Measurements from ENCODE around the gene LHPP.

Gene LHPP

GRCh38 chr10:124590216-124591122, 128.8 kb downstream of the LHPP start:
- H3K36me3 Mint-ChIP-seq (ENCODE audit: low read depth): no peaks in the 10 kb centered on the region
- no peaks in the 10 kb centered on the region for H3K27me3 Mint-ChIP-seq
- no peak overlapping the region for H3K4me3 Mint-ChIP-seq
- no peaks in the 10 kb centered on the region for H3K9me3 Mint-ChIP-seq
- H3K27ac Mint-ChIP-seq: no peak overlapping the region
- H3K4me1 Mint-ChIP-seq (ENCODE audit: low read depth): no peaks in the 10 kb centered on the region

- Mint-ChIP-seq H3K4me1 (ENCODE audit: low read depth) (no peaks in the 10 kb centered on the region), H3K27ac (no peak overlapping the region), H3K27me3 (no peaks in the 10 kb centered on the region), H3K36me3 (ENCODE audit: low read depth) (no peaks in the 10 kb centered on the region), H3K4me3 (no peak overlapping the region), H3K9me3 (no peaks in the 10 kb centered on the region)
These were observed 129.5 kb downstream of the LHPP start for GRCh38 chr10:124591123-124591495.

- Mint-ChIP-seq H3K27me3 (no peaks in the 10 kb centered on the region), H3K9me3 (no peaks in the 10 kb centered on the region), H3K36me3 (ENCODE audit: low read depth) (no peaks in the 10 kb centered on the region), H3K4me3 (no peak overlapping the region), H3K27ac (no peak overlapping the region), H3K4me1 (ENCODE audit: low read depth) (no peaks in the 10 kb centered on the region)
These were observed 130.5 kb downstream of the LHPP start for GRCh38 chr10:124592101-124592500.

GRCh38 chr10:124592736-124593430, 131.3 kb downstream of the LHPP start:
- no peaks in the 10 kb centered on the region for H3K9me3 Mint-ChIP-seq
- no peak overlapping the region for H3K27ac Mint-ChIP-seq
- H3K36me3 Mint-ChIP-seq (ENCODE audit: low read depth): no peaks in the 10 kb centered on the region
- no peaks in the 10 kb centered on the region for H3K27me3 Mint-ChIP-seq
- H3K4me3 Mint-ChIP-seq: no peak overlapping the region
- H3K4me1 Mint-ChIP-seq (ENCODE audit: low read depth): no peaks in the 10 kb centered on the region

GRCh38 chr10:124593431-124593985, 131.9 kb downstream of the LHPP start:
- Mint-ChIP-seq H3K27ac (no peak overlapping the region), H3K27me3 (no peaks in the 10 kb centered on the region), H3K36me3 (ENCODE audit: low read depth) (no peaks in the 10 kb centered on the region), H3K9me3 (no peaks in the 10 kb centered on the region), H3K4me1 (ENCODE audit: low read depth) (peaks cover 2% of the 10 kb centered on the region), H3K4me3 (no peak overlapping the region)

- Mint-ChIP-seq H3K27me3 (no peaks in the 10 kb centered on the region), H3K9me3 (no peaks in the 10 kb centered on the region), H3K36me3 (ENCODE audit: low read depth) (no peaks in the 10 kb centered on the region), H3K27ac (no peak overlapping the region), H3K4me1 (ENCODE audit: low read depth) (peaks cover 7% of the 10 kb centered on the region), H3K4me3 (no peak overlapping the region)
These were observed 132.6 kb downstream of the LHPP start for GRCh38 chr10:124594240-124594639.

GRCh38 chr10:124595143-124595883, 133.7 kb downstream of the LHPP start:
- peaks cover 7% of the 10 kb centered on the region for H3K4me1 Mint-ChIP-seq (ENCODE audit: low read depth)
- H3K9me3 Mint-ChIP-seq: no peaks in the 10 kb centered on the region
- H3K27me3 Mint-ChIP-seq: no peaks in the 10 kb centered on the region
- H3K36me3 Mint-ChIP-seq (ENCODE audit: low read depth): no peaks in the 10 kb centered on the region
- no peak overlapping the region for H3K4me3 Mint-ChIP-seq
- no peak overlapping the region for H3K27ac Mint-ChIP-seq

- Mint-ChIP-seq H3K9me3 (no peaks in the 10 kb centered on the region), H3K27me3 (no peaks in the 10 kb centered on the region), H3K27ac (no peak overlapping the region), H3K36me3 (ENCODE audit: low read depth) (no peaks in the 10 kb centered on the region), H3K4me1 (ENCODE audit: low read depth) (peaks cover 12% of the 10 kb centered on the region), H3K4me3 (no peak overlapping the region)
These were observed 134.6 kb downstream of the LHPP start for GRCh38 chr10:124596116-124596785.

- H3K4me3 Mint-ChIP-seq: no peak overlapping the region
- peaks cover 12% of the 10 kb centered on the region for H3K4me1 Mint-ChIP-seq (ENCODE audit: low read depth)
- no peaks in the 10 kb centered on the region for H3K27me3 Mint-ChIP-seq
- H3K36me3 Mint-ChIP-seq (ENCODE audit: low read depth): no peaks in the 10 kb centered on the region
- H3K9me3 Mint-ChIP-seq: no peaks in the 10 kb centered on the region
- no peak overlapping the region for H3K27ac Mint-ChIP-seq
These were observed 135.6 kb downstream of the LHPP start for GRCh38 chr10:124596962-124597845.

- H3K4me1 Mint-ChIP-seq (ENCODE audit: low read depth): peaks cover 12% of the 10 kb centered on the region
- H3K27ac Mint-ChIP-seq: no peak overlapping the region
These were observed 136.2 kb downstream of the LHPP start for GRCh38 chr10:124597846-124598165.

GRCh38 chr10:124598196-124598595, 136.6 kb downstream of the LHPP start:
- Mint-ChIP-seq H3K36me3 (ENCODE audit: low read depth) (no peaks in the 10 kb centered on the region), H3K27me3 (no peaks in the 10 kb centered on the region), H3K9me3 (no peaks in the 10 kb centered on the region), H3K27ac (no peak overlapping the region), H3K4me3 (no peak overlapping the region), H3K4me1 (ENCODE audit: low read depth) (peaks cover 15% of the 10 kb centered on the region)

More at GRCh38 chr10:124597846-124598165, 136.2 kb downstream of the LHPP start:
- no peaks in the 10 kb centered on the region for H3K9me3 Mint-ChIP-seq
- H3K4me3 Mint-ChIP-seq: no peak overlapping the region
- no peaks in the 10 kb centered on the region for H3K36me3 Mint-ChIP-seq (ENCODE audit: low read depth)
- H3K27me3 Mint-ChIP-seq: no peaks in the 10 kb centered on the region

- Mint-ChIP-seq H3K4me3 (no peak overlapping the region), H3K27ac (peak overlapping the region; percentile 8), H3K9me3 (no peaks in the 10 kb centered on the region), H3K4me1 (ENCODE audit: low read depth) (peaks cover 16% of the 10 kb centered on the region), H3K36me3 (ENCODE audit: low read depth) (no peaks in the 10 kb centered on the region), H3K27me3 (no peaks in the 10 kb centered on the region)
These were observed 137.4 kb downstream of the LHPP start for GRCh38 chr10:124598773-124599587.

- Mint-ChIP-seq H3K27me3 (no peaks in the 10 kb centered on the region), H3K27ac (no peak overlapping the region), H3K9me3 (no peaks in the 10 kb centered on the region), H3K4me3 (no peak overlapping the region), H3K36me3 (ENCODE audit: low read depth) (no peaks in the 10 kb centered on the region), H3K4me1 (ENCODE audit: low read depth) (peaks cover 22% of the 10 kb centered on the region)
These were observed 138.0 kb downstream of the LHPP start for GRCh38 chr10:124599588-124600050.
